AG09309 (cell line): Measurements from ENCODE around the gene TRMT2A.
"Not testable (repeated sequence)": the region's sequence is repeated elsewhere in the genome, so short reads cannot be mapped to it uniquely, and the experiment has no call there.

Experiments
- DNase-seq: peaks from one replicate; pipeline ENCODE4 v3.0.0-alpha.2; 2010; ENCODE audit warnings: low read depth
- H3K4me3 ChIP-seq: 2 replicates; pipeline ENCODE4 v1.5.1; 2011; ENCODE audit warnings: mild to moderate bottlenecking, low read depth, low read length, moderate library complexity; ENCODE audit not compliant: control insufficient read depth
- CTCF ChIP-seq: IDR thresholded peaks from 2 replicates; pipeline ENCODE4 v1.5.1; 2011; ENCODE audit warnings: mild to moderate bottlenecking, low read depth, low read length, inconsistent platforms; ENCODE audit not compliant: insufficient read depth, control insufficient read depth; ENCODE audit errors: missing control alignments

The TRMT2A gene

GRCh38 chr22:20079745-20080444 lies 37.1 kb downstream of the TRMT2A start, which contains the start of gene DGCR8:
Gene DGCR8, plus strand, starts transcription at chr22:20080241. Its CDS starts 5,723 bp downstream, at chr22:20085964.
- no peak for TF ChIP-seq CTCF
- DNase-seq: peak; percentile 66
- H3K4me3 ChIP-seq: peak within 1 kb of the TSS; percentile 73

- TF ChIP-seq CTCF: no peak
- DNase-seq: no peak
- no peak overlapping the region for H3K4me3 ChIP-seq
Measured at GRCh38 chr22:20076627-20077172, 40.3 kb downstream of the TRMT2A start.

GRCh38 chr22:20071524-20071972 lies 45.5 kb downstream of the TRMT2A start:
- no peak overlapping the region for H3K4me3 ChIP-seq

GRCh38 chr22:20069331-20070042 lies 47.5 kb downstream of the TRMT2A start:
- H3K4me3 ChIP-seq: no peak overlapping the region
- DNase-seq: no peak
- TF ChIP-seq CTCF: no peak

More at GRCh38 chr22:20071524-20071972, 45.5 kb downstream of the TRMT2A start:
- TF ChIP-seq CTCF: no peak
- DNase-seq: no peak

- no peak for DNase-seq
- TF ChIP-seq CTCF: no peak
- H3K4me3 ChIP-seq: no peak overlapping the region
Measured at GRCh38 chr22:20068640-20069039, 48.4 kb downstream of the TRMT2A start.

GRCh38 chr22:20067384-20067682 lies 49.7 kb downstream of the TRMT2A start:
- not testable (repeated sequence) for H3K4me3 ChIP-seq, DNase-seq
